H9 (cell line): ENCODE measurements around the gene CDKN2C. TPM values are rescaled to one million over a fixed set of nuclear protein-coding genes. Genes with fewer than 3 reads are reported as not detected.

Experiments used
- DNase-seq: peaks from one replicate; pipeline ENCODE4 v3.0.0-alpha.2; 2017
- H2AFZ ChIP-seq: one replicate; pipeline ENCODE4 v1.6.1; 2013; ENCODE audit warnings: mild to moderate bottlenecking, low read length, control low read depth, moderate library complexity
- H2AK5ac ChIP-seq: 2 replicates; pipeline ENCODE4 v1.6.1; 2013; ENCODE audit warnings: low read length, control low read depth, mixed read lengths; ENCODE audit not compliant: insufficient read length
- H2BK120ac ChIP-seq: one replicate; pipeline ENCODE4 v1.6.1; 2013; ENCODE audit warnings: low read depth, mild to moderate bottlenecking, low read length, control low read depth, inconsistent platforms; ENCODE audit not compliant: poor library complexity, severe bottlenecking
- H2BK12ac ChIP-seq: 2 replicates; pipeline ENCODE4 v1.6.1; 2013; ENCODE audit warnings: low read length, control low read depth, mixed read lengths, low read depth; ENCODE audit not compliant: insufficient read length
- H2BK15ac ChIP-seq: 2 replicates; pipeline ENCODE4 v1.6.1; 2013; ENCODE audit warnings: low read depth, low read length, control low read depth
- H2BK20ac ChIP-seq: one replicate; pipeline ENCODE4 v1.6.1; 2013; ENCODE audit warnings: low read depth, mild to moderate bottlenecking, low read length, control low read depth, inconsistent platforms; ENCODE audit not compliant: poor library complexity, severe bottlenecking
- H2BK5ac ChIP-seq: 2 replicates; pipeline ENCODE4 v1.6.1; 2013; ENCODE audit warnings: low read length, control low read depth, mixed read lengths; ENCODE audit not compliant: insufficient read length
- H3K14ac ChIP-seq: 2 replicates; pipeline ENCODE4 v1.6.1; 2013; ENCODE audit warnings: low read length, control low read depth; ENCODE audit not compliant: insufficient read depth
- H3K18ac ChIP-seq: 2 replicates; pipeline ENCODE4 v1.6.1; 2013; ENCODE audit warnings: low read depth, mild to moderate bottlenecking, mixed read lengths, low read length, control low read depth; ENCODE audit not compliant: insufficient read length
- H3K23ac ChIP-seq: 2 replicates; pipeline ENCODE4 v1.6.1; 2013; ENCODE audit warnings: low read length, control low read depth, mixed read lengths, low read depth; ENCODE audit not compliant: insufficient read length
- H3K23me2 ChIP-seq: 2 replicates; pipeline ENCODE4 v1.6.1; 2013; ENCODE audit warnings: low read depth, mild to moderate bottlenecking, mixed read lengths, low read length, control low read depth; ENCODE audit not compliant: insufficient read length, poor library complexity, severe bottlenecking
- H3K27ac ChIP-seq: 2 replicates; pipeline ENCODE4 v1.5.1; 2013; ENCODE audit warnings: low read length, control low read depth, mixed read lengths, low read depth; ENCODE audit not compliant: insufficient read length
- H3K27me3 ChIP-seq: 2 replicates; pipeline ENCODE4 v1.6.1; 2013; ENCODE audit warnings: low read length, control low read depth, inconsistent platforms; ENCODE audit not compliant: insufficient read depth
- H3K4ac ChIP-seq: 2 replicates; pipeline ENCODE4 v1.6.1; 2013; ENCODE audit warnings: low read depth, mild to moderate bottlenecking, control low read depth, inconsistent platforms, low read length, moderate library complexity
- H3K4me1 ChIP-seq: 2 replicates; pipeline ENCODE4 v1.6.1; 2013; ENCODE audit warnings: low read length, control low read depth, inconsistent platforms; ENCODE audit not compliant: insufficient read depth
- H3K4me2 ChIP-seq: 2 replicates; pipeline ENCODE4 v1.6.1; 2013; ENCODE audit warnings: low read length, control low read depth, mixed read lengths; ENCODE audit not compliant: insufficient read length, insufficient read depth
- H3K56ac ChIP-seq: 2 replicates; pipeline ENCODE4 v1.6.1; 2013; ENCODE audit warnings: low read depth, mild to moderate bottlenecking, mixed read lengths, low read length, control low read depth; ENCODE audit not compliant: insufficient read length
- H3K79me1 ChIP-seq: 2 replicates; pipeline ENCODE4 v1.6.1; 2013; ENCODE audit warnings: low read depth, mild to moderate bottlenecking, moderate library complexity, low read length, control low read depth, inconsistent platforms; ENCODE audit not compliant: insufficient read depth, poor library complexity, severe bottlenecking
- H3K79me2 ChIP-seq: 2 replicates; pipeline ENCODE4 v1.6.1; 2013; ENCODE audit warnings: low read length, control low read depth, inconsistent platforms; ENCODE audit not compliant: insufficient read depth
- H3K9ac ChIP-seq: 2 replicates; pipeline ENCODE4 v1.6.1; 2013; ENCODE audit warnings: low read length, control low read depth, mixed read lengths; ENCODE audit not compliant: insufficient read length; ENCODE audit errors: extremely low read depth
- H3K9me3 ChIP-seq: one replicate; pipeline ENCODE4 v1.6.1; 2013; ENCODE audit warnings: low read depth, low read length, inconsistent platforms; ENCODE audit not compliant: control insufficient read depth
- H3T11ph ChIP-seq: one replicate; pipeline ENCODE4 v1.6.1; 2013; ENCODE audit warnings: mild to moderate bottlenecking, low read length, control low read depth, inconsistent platforms
- H4K20me1 ChIP-seq: one replicate; pipeline ENCODE4 v1.6.1; 2013; ENCODE audit not compliant: control insufficient read depth, insufficient read length, insufficient read depth
- H4K5ac ChIP-seq: 2 replicates; pipeline ENCODE4 v1.6.1; 2013; ENCODE audit warnings: low read depth, mild to moderate bottlenecking, mixed read lengths, low read length, control low read depth; ENCODE audit not compliant: insufficient read length
- H4K8ac ChIP-seq: replicated peaks from 2 replicates; pipeline ENCODE4 v1.6.1; 2013; ENCODE audit warnings: low read length, control low read depth, mixed read lengths, low read depth; ENCODE audit not compliant: insufficient read length
- H4K91ac ChIP-seq: 2 replicates; pipeline ENCODE4 v1.6.1; 2013; ENCODE audit warnings: low read depth, mild to moderate bottlenecking, moderate library complexity, mixed read lengths, low read length, control low read depth; ENCODE audit not compliant: insufficient read length
- H3K27ac Mint-ChIP-seq, 3 experiments: 2 replicates in 2 of 3; 3 replicates in 1 of 3; pipeline ENCODE4 v1.8.0; 2020 to 2021; ENCODE audit warnings: mixed read lengths in 3 of 3, mild to moderate bottlenecking in 1 of 3, moderate library complexity in 1 of 3
- H3K27me3 Mint-ChIP-seq: 2 replicates; pipeline ENCODE4 v1.8.0; 2021; ENCODE audit warnings: low read depth, mild to moderate bottlenecking, moderate library complexity, mixed read lengths
- H3K36me3 Mint-ChIP-seq, 3 experiments: 2 replicates in 2 of 3; 3 replicates in 1 of 3; pipeline ENCODE4 v1.8.0; 2020 to 2021; ENCODE audit warnings: low read depth in 3 of 3, mixed read lengths in 3 of 3; ENCODE audit not compliant: insufficient read depth in 1 of 3
- H3K4me1 Mint-ChIP-seq, 2 experiments: 2 replicates each; pipeline ENCODE4 v1.8.0; 2020; ENCODE audit warnings: mixed read lengths in 2 of 2
- H3K4me3 Mint-ChIP-seq, 2 experiments: 2 replicates in 1 of 2; 3 replicates in 1 of 2; pipeline ENCODE4 v1.8.0; 2020 to 2021; ENCODE audit warnings: mild to moderate bottlenecking in 2 of 2, mixed read lengths in 2 of 2, moderate library complexity in 1 of 2
- H3K9me3 Mint-ChIP-seq, 2 experiments: 2 replicates in 1 of 2; 3 replicates in 1 of 2; pipeline ENCODE4 v1.8.0; 2020; ENCODE audit warnings: mild to moderate bottlenecking in 2 of 2, mixed read lengths in 2 of 2, moderate library complexity in 1 of 2
- CTCF ChIP-seq: fragments of 200-600 bp; sonication (generic); conservative IDR thresholded peaks from 3 replicates; pipeline ENCODE4 v1.8.0; 2021; ENCODE audit warnings: antibody characterized with exemption, mild to moderate bottlenecking
- WGBS: extraction: QIAGEN DNeasy Blood & Tissue Kit; methylation state at CpG from one replicate; pipeline ENCODE4 v1.1.7; 2013; ENCODE audit warnings: missing lambda C conversion rate, low lambda C conversion rate, mixed read lengths; ENCODE audit not compliant: insufficient read length; ENCODE audit errors: extremely low coverage; 5-methylcytosine and 5-hydroxymethylcytosine counted together
- total RNA-seq: library from RNA; stranded (reverse); gene quantifications from 2 replicates; pipeline ENCODE4 v1.2.1, GENCODE V29; 2021

Gene CDKN2C
- total RNA-seq, 1 experiment from 2014 or later: not detected

GRCh38 chr1:50942334-50942733, 27.7 kb upstream of the CDKN2C start:
- Mint-ChIP-seq H3K27ac (peak overlapping the region in 1 of 3 experiments; percentile 14; a peak in 1 of 7 replicates), H3K27me3 (no peaks in the 10 kb centered on the region), H3K4me1 (no peaks in the 10 kb centered on the region), H3K9me3 (no peaks in the 10 kb centered on the region), H3K4me3 (no peak overlapping the region), H3K36me3 (no peaks in the 10 kb centered on the region)
- Histone ChIP-seq H2AK5ac (no peak overlapping the region), H3K79me1 (peaks cover 13% of the 10 kb centered on the region), H3K9ac (no peak overlapping the region), H2BK15ac (no peak overlapping the region), H3K18ac (no peak overlapping the region), H4K20me1 (no peaks in the 10 kb centered on the region), H2BK12ac (no peak overlapping the region), H3K23ac (no peak overlapping the region), H3K56ac (no peak overlapping the region), H3K9me3 (no peaks in the 10 kb centered on the region), H3K23me2 (no peaks in the 10 kb centered on the region), H3K14ac (no peak overlapping the region), H3K27me3 (no peaks in the 10 kb centered on the region), H3K4ac (no peak overlapping the region), H2BK120ac (no peak overlapping the region), H3T11ph (no peak overlapping the region), H2AFZ (no peak overlapping the region), H2BK20ac (no peak overlapping the region), H3K4me1 (no peaks in the 10 kb centered on the region), H3K79me2 (peaks cover 18% of the 10 kb centered on the region; the same call in 1 of the 2 replicates), H2BK5ac (no peak overlapping the region), H4K5ac (no peak overlapping the region), H4K91ac (no peak overlapping the region), H3K4me2 (no peak overlapping the region), H3K27ac (no peak overlapping the region), H4K8ac (no peak overlapping the region)
- WGBS: no CpG with 5 or more reads among the region's 1 CpG
- no peak for TF ChIP-seq CTCF
- no peak for DNase-seq
